Activated CD4-positive, alpha-beta T cell treated with anti-CD3 and anti-CD28 coated beads for 1 hour (primary cell): Measurements from ENCODE around the gene CERS6.

Experiments used
- DNase-seq: peaks from one replicate; pipeline ENCODE4 v3.0.0-alpha.2; 2020

CERS6 gene

DNA sequence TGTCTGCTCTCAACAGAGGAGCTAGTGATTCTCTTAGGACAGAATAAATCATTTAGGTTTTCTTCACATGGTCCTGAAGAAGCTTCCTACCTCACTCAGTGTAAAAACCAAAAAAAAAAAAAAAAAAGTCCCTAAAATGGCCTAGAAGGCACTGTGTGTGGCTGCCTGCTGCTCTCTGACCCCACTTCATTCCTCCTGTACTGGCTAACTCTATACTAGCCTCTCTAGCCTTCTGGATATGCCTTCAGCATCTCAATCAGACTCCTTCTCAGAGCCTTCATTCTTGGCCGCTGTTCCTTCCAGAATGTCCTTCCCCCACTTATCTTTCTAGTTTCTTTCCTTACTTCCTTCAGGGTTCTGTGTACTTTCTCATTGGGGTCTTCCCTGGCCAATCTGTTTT lies 82.1 kb downstream of the CERS6 start:
- DNase-seq, result no peak

DNA sequence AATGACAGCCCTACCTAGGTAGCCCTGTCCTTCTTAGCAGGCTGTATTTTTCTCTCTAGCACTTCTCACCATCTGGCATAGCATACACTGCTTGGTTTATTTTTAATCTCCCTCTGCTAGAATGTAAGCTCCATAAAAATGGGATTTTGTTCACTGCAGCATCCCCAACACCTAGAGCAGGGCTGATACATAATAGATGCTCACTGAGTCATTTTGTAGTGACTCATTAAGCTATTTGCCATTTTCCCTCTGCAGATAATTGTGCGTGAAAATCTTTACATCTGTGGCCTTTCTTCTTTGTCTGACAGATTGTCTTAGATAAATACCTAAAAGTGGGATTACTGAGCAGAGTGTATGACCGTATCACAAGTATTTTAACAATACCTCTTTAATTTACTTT lies 82.5 kb downstream of the CERS6 start:
- DNase-seq, result no peak

DNA sequence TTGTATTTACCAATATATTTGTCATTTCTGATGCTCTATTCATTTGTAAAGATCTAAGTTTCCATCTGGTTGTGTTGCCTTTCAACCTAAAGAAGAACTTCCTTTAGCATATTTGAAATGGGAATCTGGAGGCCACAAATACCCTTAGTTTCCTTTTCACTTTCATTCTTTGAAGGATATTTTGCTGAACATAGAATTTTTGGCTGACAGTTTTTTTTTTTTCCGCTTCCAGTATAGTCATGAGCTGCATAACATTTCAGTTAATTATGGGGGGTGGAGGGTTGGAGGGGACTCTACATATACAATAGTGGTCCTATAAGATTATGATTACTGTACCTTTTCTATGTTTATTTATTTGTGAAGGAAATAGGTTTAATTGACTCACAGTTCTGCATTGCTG lies 83.9 kb downstream of the CERS6 start:
- no peak for DNase-seq

GRCh38 chr2:168541858-168542257 lies 85.8 kb downstream of the CERS6 start:
- DNase-seq, result no peak

DNA sequence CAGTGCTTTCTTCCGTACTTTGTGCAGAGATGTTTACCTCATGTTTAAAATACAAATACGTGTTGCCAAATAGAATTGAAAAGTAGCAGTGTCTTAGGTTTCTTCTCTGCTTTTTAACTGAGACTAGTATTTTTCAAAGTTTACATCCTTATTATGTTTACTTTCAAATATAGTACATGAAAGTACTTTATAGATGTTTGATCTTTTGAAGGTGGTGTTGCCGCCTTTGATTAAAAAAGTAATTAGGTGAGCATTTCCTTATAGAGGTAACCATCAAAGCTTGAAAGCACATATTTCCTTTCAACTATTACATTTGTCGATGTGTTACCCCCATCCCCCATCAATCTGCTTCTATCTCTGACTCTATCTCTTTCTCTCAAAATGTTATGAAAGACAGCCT lies 87.0 kb downstream of the CERS6 start:
- DNase-seq, result no peak

- DNase-seq, result no peak
These were observed 87.9 kb downstream of the CERS6 start for GRCh38 chr2:168543935-168544334.

DNA sequence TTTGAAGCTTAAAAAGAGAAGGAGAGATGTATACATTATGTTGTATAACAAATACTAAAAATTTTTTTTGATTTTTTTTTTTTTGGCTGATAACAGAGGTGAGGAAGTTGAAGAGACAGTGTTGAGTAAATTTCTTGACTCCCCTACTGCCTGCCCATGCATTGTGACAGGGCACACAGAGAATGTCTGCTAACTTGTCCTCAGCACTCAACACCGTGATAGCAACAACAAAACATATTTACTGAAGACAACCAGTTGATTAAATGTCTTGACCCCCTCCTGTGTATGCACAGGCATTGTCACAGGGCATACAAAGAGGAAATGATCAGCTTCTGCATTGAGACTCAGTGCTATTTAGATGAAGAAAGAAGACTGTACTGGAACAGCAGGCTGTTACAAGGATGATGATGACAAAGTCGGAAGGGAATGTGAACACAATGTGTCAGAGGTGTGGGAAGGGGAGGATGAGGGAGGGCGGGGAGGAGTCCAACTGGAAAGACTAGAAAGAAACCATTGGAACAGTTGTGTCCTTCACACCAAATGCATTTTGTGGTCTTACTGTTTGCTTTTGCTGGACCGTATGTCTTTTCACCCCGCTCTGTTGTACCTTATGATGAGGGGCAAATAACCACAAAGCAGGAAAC lies 89.5 kb downstream of the CERS6 start:
- DNase-seq, result no peak

DNA sequence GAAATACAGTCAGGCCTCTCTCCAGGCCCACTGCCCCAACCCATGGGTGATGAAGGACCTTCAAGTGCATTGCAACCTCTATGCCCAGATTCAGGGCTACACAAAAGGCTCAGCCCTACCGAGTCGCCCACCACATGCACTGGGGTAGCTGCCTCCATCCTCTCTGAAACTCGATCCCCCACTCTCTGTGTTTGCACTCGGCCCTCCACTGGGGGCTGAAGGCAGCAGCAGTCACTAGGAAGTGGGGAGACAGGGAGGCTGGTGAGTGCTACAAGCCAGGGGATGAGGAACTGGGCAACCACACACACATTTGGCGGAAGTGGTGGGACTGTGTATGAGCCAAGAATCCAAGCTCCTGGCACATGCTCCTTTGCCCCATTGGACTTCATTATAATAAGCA lies 94.6 kb downstream of the CERS6 start:
- DNase-seq, result no peak

GRCh38 chr2:168552450-168552856 lies 96.4 kb downstream of the CERS6 start:
- DNase-seq, result no peak

DNA sequence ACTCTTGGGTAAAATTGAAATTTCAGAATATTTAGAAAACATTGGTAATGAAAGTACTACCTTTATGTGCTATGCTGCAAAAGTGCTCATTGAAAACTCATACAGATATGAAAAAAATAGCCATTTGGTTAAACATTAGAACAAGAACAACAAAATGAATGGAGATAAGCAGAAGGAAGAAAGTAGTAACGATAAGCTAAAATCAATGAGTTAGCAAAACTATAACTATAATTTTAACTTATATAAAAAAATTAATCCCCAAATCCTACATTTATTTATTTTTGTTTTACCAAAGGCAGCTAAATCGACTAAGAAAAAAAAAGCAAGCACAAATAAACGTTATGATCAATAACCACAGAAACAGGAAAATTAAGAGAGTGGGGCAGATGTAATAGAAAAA lies 99.2 kb downstream of the CERS6 start:
- DNase-seq, result no peak

DNA sequence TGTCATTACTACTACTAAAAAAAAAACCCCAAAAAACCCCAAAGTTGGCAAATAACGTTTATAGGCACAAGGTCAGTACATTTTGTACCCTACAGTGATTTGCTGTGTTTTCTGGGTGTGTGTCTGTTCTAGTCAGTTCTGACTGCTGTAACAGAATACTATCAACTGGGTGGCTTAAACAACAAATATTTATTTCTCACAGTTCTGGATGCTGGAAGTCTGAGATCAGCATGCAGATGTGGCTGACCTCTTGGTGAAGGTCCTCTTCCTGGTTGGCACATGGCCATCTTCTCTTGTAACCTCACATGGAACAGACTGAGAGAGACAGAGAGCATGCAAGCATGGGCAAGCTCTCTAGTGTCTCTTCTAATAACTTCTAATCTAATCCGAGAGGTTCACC lies 103.1 kb downstream of the CERS6 start:
- DNase-seq, result no peak

- no peak for DNase-seq
These were observed 104.9 kb downstream of the CERS6 start for GRCh38 chr2:168560817-168561499.

- DNase-seq, result no peak
These were observed 105.9 kb downstream of the CERS6 start for GRCh38 chr2:168561991-168562390.

DNA sequence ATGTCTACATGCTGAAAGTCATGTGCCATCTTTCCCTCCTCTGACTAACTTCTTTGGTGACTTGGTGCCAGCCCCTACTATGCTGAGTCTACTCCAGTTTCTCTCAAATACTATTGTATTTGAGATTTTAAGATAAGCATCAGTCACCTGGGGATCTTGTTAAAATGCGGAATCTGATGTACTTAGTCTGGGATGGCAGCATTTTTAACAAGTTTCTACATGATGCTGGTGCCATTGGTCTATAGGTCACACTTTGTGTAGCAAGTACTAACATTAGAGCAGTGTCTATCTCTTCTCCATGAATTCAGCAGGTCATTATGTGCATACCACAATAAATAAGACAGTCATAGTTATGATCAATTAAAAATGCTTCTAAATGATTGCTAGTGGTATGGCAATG lies 106.9 kb downstream of the CERS6 start:
- no peak for DNase-seq

- DNase-seq, result no peak
These were observed 108.6 kb downstream of the CERS6 start for GRCh38 chr2:168564641-168565040.

- no peak for DNase-seq
These were observed 109.0 kb downstream of the CERS6 start for GRCh38 chr2:168565112-168565511.

- DNase-seq, result no peak
These were observed 109.4 kb downstream of the CERS6 start for GRCh38 chr2:168565512-168565911.

DNA sequence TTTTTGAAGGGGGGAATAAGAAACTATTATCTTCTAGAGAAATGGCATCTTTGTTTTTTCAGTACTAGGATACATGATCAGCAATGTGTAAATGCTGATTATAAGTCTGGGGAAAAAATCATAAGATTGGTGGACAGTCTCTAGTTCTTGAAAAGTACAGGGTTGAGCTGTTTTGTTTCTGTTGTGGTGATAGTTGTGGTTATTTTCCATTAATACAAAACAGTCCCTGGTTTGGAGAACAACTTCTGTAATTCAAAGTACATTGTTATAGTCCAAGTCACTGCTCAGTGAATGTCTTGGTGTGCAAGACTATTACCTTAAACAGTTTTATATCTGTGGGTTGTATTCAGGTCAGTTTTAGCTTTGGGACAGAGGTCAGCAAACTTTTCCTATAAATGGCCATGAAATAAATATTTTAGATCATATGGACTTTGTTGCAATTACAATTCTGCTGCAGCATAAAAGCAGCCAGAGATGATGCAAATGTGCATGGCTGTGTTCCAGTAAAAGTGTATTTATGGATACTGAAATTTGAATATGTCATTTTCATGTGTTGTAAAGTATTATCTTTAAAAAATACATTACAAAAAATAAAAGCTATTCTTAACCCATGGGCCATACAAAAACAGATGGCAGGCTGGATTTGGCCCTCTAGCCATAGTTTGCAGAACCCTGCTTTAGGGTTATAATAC lies 111.0 kb downstream of the CERS6 start:
- DNase-seq, result no peak

- DNase-seq, result no peak
These were observed 111.8 kb downstream of the CERS6 start for GRCh38 chr2:168567836-168568235.

DNA sequence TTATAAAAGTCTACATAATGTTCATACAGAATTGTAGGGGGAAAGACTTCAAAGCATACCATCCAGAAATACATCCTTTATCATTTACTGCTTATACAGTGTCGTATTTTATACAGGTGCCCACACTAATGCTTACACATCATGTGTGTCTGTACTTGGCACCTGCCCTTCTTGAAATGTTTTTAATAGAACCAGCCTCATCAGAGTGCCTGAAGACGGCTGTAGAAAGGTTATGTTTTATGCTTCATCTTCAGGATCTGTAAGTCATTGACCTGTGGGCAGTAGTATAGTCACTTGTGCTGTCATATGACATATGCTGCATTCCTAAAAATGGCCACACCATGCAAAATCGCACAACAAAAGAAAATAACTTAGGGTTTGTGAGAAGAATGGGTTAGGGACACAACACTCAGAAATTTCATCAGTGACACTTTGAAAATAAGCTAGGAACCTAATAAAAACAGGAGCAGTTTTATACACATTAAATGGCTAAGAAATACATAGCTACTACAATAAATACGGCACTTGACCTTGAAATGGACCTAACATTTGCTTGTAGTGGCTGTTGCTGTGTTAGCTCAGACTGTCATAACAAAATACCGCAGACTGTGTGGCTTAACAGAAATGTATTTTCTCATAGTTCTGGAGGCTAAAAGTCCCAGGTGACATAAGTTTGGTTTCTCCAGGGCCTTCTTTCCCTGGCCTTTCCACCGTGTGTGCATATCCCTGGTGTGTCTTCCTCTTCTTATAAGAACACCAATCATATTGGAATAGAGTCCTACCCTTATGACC lies 112.6 kb downstream of the CERS6 start:
- DNase-seq, result no peak

- no peak for DNase-seq
These were observed 115.0 kb downstream of the CERS6 start for GRCh38 chr2:168571061-168571460.

DNA sequence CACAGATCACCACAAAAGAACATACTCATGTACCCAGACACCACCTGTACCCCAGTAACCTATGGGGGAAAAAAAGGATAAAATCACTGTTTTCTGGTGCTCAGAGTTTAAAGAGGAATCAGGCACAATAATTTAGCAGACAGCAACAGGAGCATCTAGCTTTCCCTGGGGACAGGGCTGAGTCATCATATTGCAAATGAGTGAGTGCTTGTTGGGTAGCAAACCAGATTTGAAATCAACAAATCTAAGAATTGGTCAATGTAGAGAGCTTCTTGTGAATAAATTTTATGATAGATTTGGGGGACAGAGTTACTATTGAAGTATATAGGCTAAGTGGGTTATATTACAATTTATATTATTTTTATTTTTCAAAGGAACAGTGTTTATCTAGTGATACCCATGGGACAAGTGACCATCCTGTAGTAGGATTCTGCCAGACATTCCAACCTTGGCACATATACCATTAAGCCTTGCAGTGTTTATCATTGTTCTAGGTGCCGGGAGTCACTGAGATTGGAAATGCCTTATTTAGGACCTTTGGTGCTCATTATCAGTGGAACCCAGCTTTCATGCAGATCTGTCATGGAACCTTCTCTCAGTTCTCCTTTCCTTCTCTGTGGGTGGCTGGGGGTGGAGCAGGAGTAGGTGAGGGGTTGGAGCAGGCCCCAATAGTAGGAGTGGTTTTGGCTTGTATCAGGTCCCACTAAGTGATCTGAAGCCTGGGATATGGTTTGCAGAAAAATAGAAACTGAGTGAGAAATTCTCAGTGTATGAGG lies 117.2 kb downstream of the CERS6 start:
- DNase-seq, result no peak
